ENCODE results near the gene DOK1.

The DOK1 gene

DNA sequence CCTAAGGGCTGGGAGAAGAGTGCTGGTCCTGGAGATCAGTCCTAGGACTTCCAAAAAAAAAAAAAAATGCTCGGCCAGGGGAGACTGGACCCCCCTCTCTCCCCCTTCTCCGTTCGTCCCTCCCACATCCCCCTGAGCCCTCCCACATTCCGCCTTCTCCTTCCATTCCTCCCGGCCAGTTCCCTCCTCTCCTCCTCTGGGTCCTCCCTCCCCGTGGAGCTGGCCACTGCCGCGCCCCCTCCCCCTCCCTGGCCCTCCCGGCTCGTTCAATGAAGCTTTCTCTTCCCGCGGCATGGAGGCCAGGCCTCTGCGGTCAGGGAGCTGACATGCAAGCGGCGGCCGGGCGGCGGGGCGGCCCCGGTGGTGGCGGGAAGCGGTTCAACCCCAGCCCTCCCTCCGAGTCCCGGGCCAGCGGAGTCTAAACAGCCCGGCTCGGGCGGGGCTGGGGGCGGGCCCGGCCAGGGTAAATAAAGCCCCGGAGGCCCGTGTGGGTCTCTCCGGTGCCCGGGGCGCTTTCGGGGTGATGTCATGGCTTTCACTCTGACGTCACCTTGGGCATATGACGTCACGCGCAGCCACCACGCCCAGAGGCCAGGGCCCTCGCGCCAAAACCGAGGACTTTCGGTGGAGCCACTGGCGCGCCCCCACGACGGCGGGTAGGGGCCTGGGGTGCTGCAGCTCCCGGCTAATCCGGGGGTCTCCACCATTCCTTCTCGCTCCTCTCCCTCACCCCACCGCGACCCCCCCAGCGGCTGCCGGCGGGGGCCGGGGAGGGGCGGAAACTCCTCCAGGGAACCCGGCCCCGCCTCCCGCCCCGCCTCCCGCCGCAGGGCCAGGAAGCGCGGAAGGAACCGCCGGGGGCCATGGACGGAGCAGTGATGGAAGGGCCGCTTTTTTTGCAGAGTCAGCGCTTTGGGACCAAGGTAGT lies at the start of gene DOK1, which contains the start of gene LOXL3:
DOK1 (plus strand) TSS at position 829 of the 928 bp plus-strand sequence; CDS start at position 864, 35 bp downstream.
LOXL3 (minus strand) TSS at position 51 of the 928 bp plus-strand sequence. CDS start 1,308 bp downstream, outside the sequence.
- peak; percentile 42 for DNase-seq

DNA sequence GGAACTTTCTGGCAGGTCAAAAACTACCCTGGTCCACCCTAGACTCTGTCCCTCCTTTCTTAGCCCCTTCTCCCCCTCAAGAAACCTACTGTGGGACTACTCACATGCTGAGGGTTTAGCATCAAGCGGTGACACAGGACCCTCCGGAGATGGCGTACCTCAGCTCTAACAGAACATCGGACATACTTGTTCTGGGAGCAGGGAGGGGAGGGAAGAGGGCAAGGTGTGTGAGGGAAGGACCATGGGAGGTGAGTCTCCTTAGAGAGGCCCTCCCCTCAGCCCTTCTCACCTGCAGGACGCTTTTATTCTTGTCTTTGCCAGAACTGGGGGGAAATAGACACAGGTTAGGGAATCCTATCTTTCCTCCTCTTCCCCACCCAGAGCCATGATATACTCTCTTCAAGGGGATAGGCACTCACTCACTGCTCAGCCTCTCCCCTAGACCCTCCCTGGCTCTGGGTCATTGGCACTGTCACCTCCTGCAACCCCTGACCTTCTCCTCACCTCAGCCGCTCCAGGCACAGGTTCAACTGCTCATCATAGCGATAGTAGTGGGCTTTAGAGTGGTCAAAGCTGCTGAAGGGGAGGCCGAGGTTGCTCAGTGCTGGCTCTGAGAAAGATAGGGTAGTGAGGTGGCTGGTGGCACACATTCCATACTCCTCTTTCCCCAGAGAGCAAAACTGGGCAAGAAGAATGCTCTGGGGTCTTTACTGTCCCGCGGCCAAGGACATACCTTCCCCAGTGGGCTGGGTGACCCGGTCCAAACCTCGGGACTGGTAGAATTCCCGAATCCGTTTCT lies 48.9 kb upstream of the DOK1 start:
- no peak for DNase-seq

DNA sequence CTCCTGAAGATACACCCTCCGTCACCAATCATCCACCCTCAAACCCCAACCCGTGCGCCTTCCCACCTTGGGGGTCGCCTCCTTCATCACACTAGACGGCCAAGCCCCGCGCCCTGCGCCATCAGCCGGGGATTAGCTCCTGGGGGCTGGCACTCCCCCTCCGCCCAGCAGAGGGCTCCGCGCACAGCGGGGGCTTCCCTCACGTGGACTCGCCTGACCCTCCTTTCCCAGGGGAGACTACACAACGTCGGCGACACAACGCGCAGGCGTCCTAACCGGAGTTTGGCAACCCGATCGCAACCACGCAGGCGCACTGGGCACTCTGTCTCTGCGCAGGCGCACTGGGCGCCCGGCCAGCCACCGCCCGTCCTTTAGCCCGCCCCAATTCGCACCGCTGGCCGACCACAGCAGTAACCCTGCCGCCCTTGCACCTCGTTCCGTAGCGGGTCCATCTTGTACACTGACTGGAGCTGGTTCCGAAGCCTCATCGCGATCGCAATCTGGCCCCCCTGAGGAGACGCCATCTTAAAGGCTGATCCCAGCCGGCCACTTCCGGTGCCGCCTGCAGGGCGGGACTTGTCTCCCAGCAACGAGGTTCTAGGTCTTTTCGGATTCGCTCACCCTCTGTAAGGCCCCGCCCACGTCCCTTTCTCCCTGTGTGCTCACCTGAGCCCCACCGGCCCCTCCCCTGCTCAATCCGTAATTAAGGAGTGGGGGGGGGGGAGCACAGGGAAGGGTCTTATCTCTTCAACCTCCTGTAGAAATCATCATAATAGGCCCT lies 47.2 kb upstream of the DOK1 start, which contains the start of gene PCGF1:
PCGF1 (minus strand) TSS at position 551 of the 781 bp plus-strand sequence; CDS start at position 524, 27 bp downstream.
- DNase-seq: peak; percentile 89

DNA sequence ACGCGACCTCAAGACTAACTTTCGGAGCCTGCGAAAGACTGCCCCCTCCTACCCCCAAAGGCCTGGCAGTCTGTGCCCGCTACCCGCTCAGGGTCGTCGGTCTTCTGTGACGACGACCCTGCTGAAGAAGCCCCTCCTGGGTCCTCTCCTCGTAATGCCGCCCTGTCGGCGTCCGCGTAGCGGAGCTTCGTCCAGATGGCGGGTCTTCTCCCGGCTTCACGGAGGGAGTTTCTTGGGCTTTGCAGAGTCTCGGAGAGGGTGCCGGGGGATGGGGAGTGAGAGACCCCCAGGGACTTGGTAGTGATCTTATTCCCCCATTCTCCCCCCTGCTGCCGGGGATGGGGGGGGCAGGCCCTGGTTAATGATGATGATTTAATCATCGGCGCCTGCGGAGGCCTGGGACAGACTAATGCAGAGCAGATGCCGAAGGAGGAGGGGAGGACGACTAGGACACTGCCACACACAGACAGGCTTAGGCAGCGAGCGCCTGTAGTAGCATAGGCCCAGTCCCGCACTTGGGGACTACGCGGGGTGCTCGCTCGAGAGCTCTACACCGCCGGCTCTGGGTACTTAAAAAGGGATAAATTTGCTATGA lies 46.5 kb upstream of the DOK1 start:
- DNase-seq: no peak

DNA sequence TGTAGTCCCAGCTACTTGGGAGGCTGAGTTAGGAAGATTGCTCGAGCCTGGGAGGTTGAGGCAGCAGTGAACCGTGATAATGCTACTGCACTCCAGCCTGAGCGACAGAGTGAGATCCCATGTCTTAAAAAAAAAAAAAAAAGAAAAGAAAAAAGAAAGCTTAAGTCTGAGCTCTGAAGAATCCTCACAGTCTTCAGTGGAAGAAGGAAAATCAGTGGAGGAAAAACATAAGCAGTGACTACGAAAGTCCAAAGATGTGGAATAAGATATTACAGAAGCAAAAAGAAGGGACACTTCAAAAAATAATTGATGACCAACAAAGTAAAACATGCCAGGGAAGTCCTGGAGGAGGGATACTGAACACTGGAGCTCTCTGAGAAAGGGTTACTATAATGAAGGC lies 44.2 kb upstream of the DOK1 start:
- DNase-seq: no peak

DNA sequence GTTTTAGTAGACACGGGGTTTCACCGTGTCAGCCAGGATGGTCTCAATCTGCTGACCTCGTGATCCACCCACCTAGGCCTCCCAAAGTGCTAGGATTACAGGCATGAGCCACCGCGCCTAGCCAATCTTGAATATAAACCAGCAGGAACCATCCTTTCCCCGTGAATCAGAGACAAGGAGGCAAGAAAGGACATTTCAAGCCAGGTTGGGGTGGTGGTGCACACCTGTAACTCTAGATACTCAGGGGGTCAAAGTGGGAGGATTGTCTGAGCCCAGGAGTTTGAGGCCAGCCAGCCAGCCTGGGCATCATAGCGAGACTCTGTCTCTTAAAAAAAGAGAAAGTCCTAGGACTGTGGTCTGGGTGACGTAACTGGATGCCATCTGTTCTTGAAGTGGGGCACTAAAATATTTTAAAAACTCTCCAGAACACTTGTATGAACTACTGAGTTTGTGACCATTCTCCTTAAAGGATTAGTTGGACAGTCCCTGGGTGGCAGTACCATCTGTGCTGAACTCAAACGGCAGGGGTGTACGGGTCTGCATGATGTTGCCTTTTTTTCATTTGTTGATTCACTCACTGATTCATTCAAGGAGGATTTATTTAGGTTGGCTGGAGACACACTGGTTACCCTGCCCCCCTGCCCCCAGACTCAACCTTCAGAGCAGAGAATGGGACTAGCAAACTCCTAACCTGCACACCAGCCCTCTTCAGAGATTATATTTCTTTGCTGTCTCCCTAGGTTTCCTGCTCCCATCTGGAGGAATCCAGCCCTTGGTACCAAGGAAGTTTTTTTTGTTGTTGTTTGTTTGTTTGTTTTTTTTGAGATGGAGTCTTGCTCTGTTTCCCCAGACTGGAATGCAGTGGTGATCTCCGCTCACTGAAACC lies 43.2 kb upstream of the DOK1 start:
- no peak for DNase-seq

DNA sequence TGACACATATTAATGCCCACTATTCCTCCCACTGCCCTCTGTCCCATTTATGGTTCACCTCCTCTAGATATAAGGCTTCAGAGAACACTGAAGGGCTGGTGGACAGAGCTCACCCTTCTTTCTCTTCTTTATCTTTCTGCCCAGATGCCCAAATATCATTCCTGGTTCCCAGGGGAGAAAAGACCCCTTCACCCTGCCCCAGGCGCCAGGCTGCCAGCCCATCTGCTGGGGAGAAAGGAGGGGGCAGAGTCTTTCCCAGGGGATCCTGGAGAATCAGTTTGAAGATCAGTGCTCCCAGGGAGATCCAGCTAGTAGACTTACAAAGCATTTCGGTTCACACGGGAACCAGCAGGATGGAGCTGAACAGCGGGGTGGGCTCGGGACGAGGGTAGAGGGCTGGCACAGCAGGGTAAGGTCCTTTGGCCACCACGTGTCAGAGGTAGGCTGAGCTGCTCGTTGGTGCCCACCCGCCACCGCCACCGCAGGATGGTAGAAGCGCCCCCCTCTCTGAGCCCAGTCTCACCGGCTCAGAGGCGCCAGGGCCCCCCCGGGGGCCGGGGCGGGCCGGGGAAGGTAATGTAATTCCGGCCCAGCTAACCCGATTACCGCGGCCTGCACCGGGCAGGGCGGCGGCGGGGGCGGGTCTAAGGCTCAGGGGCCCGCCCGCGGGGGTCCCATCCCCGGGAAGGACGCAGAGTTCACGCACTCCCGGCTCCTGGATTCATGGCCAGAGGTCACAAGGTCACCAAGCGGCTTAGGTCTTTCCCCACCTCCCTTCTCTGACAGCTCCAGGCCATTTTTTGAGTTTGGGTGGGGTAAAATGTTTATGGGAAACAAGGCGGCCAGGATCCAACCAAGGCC lies 41.5 kb upstream of the DOK1 start:
- DNase-seq: no peak

DNA sequence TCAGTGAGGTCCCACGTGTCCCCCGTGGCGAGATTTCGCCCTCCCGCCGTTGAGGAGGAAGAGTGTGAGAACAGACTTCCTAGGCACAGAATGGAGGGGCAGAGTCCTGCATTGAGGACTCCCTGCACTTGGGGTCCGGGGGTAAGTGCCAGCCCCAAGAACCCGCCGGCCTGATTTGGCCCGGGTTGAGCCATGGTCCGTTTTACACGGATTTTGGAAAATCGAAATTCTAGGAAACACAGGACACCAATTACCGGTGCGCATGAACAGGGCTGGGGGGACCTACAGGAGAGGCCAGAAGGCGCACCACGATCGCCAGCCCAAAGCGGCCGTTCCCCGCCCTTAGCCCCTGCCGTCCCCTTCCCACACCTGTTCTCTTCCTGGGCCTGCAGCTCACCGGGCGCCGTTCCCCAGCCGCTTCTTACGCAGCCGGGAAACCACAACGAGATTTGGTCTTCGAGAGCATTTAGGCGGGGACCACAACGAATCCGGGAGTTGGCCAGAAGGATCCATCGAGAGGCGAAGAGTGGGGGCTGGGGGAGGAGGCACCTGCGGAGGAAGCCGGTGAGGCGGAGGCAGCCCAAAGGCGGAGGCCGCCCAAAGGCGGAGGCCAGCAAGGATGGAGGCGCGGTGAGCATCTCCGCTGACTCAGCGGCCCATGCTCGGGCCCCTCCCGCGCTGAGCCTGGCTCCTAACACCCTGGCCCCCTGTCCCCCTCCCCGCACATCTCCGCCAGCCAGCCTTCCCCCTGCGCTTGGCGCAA lies 40.7 kb upstream of the DOK1 start:
- DNase-seq: no peak

DNA sequence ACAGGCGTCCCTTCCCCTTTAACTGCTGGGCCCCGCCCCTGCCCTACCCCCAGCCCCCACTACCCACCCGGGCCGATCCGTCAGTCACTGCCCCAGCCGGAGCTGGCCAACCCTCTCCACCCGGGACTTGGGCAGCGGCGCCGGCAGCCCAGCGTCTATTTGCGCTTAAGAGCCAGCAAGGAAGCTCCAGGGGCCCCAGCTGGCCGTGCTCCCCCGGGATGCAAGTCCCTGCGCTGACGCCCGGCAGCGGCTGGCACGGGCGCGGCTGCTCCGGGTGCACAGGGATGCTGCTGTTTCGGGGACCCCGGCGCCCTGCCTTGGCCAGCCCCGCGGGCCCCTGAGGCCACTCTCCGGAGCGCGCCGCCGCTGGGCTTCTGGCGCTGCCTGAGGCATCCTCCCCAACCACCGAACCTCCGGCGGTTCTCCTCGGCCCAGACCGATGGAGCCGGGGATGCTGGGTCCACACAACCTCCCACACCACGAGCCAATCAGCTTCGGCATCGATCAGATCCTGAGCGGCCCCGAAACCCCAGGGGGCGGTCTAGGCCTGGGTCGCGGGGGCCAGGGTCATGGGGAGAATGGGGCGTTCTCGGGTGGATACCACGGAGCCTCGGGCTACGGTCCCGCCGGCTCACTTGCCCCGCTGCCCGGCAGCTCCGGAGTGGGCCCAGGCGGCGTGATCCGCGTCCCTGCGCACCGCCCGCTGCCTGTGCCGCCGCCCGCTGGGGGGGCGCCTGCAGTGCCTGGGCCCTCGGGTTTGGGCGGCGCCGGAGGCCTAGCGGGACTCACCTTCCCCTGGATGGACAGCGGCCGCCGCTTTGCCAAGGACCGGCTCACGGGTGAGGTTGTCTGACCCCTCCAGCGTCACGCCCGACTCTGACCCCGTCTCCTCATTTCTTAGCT lies 39.9 kb upstream of the DOK1 start, which contains the start of gene TLX2:
TLX2 (plus strand) TSS at position 83 of the 903 bp plus-strand sequence; CDS start at position 440, 357 bp downstream.
- DNase-seq: no peak

DNA sequence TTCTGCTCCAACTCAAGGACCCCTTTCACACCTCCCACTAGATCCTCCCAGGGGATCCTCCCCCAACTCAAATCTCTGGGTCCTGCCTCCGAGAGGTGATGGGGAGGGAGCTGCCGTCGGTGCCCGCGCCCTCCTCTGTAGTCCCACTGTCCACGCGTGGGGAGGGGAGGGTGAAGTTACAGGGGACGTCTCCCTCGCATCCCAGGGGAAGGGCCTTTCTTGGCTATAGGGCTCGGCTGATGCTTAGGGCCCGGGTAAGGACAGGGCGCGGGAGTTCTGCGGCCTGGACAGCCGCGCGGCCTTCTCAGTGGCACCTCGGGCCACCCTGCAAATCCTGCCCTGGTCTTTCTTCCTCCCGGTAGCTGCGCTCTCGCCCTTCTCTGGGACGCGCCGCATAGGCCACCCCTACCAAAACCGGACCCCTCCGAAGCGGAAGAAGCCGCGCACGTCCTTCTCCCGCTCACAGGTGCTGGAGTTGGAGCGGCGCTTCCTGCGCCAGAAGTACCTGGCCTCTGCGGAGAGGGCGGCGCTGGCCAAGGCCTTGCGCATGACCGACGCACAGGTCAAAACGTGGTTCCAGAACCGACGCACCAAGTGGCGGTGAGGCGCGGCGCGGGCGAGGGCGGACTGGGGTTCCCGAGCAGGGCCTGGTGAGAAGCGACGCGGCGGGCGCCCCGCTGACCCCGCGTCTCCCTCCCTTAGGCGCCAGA lies 39.1 kb upstream of the DOK1 start:
- no peak for DNase-seq

DNA sequence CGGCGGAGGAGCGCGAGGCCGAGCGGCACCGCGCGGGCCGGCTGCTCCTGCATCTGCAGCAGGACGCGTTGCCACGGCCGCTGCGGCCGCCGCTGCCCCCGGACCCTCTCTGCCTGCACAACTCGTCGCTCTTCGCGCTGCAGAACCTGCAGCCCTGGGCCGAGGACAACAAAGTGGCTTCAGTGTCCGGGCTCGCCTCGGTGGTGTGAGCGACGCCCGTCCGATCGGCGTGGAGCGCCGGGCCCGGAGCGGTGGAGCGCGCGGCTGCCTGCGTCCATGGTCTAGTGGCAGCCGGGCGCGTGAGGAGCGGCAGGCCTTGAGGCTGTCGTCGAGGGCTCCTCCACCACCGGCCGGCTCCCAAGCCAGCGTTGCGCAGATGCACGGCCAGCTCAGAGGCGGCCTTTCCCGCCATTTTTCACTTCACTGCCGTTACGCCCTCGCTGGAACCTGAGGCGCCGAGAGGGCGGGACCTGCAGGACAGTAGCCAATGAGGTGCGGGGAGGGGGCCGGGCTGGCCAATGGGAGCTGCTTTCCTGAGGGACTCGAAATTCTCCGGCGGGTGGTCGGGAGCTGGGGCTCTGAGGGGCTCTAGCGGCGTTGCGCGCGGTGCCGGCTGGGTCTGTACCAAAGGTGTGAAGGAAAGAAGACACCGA lies 38.4 kb upstream of the DOK1 start:
- DNase-seq: no peak

DNA sequence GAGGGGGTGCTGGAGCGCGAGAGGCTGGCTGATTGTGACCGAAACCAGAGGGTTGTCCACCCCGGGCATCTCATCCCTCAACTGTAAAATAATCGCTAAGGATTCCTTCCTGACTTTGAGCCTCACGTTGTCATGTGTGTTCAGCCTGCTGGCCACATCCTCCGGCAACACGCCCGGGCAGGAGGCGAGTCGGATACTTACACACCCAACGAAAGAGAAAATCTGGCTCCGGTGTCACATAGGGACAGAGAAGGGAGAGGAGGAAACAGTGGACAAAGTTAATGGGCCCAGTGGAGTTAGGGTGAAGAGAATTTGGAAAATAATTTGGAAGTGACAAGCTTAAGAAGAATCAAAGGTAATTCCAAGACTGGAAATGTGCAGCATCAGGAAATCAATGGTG lies 37.9 kb upstream of the DOK1 start:
- no peak for DNase-seq

DNA sequence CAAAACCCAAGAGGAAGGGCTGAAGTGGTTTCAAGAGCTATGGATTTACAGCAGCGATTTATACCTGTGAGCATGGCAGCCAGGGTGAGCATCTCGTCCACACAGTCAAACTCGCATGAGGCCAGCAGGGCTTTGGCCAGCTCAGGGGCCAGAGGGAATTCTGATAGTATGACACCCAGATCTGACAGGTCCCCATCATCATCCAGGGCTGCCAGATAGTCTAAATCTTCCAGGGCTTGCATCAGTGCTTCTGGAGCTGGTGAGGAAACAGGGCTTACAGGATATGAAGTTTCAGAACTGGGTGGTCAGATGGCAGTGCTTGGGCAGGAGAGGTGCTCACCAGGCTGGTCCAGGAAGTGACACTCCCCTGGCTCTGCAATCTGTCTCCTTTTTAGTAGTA lies 32.0 kb upstream of the DOK1 start:
- DNase-seq: no peak

DNA sequence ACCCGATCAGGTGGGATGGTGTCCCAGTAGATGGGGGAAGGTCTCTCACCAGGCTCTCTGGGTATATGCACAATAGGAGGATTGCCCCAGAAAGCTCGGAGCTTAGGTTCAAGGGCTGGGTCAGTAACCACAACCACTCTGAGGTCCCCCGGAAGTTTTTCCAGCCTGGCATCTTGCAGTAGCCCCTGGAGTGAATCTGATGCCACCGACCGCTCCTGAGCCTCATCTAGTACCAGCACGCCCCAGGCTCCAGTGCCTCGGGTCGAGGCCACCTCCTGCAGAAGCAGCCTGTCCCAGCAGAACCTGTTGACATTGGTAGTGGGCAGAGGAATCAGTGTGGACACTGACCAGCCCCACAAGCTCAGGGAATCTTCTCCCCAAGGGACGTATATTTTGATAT lies 30.5 kb upstream of the DOK1 start:
- DNase-seq: no peak

DNA sequence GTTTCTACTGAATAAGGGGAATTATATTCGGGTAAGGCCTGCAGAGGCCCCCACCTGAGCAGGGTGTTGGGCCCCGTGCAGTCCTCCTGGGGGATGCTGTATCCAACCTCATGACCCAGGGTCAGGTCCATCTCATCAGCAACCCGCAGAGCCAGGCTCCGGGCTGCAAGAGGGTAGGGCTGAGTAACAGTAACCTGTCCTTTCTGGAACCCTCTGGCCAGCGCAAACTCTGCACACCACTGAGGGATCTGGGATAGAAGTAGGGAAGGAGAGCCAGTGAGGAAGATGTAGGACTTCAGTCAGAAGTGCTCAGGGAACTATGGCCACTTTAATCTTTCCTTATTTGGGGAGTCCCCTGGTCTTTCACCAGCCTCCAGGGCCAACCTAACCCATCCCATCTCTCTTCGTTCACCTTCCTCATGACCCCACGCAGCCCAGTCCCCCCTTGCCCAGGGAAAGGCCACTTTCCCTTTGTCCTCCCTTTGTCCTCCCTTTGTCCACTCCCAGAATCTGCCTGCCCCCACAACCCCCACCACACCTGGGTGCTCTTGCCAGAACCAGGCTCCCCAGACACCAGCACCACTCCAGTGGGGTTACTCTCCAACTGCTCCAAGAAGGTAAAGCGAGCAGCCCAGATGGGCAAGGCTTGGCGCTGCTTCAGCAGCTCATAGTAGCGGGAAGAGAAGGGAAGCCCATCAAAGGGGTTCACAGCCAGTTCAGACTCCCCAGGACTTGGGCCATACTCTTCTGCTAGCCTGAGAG lies 29.4 kb upstream of the DOK1 start:
- no peak for DNase-seq
